K562 (cell line): Measurements from ENCODE around the gene NYAP1. TPM values are rescaled to one million over a fixed set of nuclear protein-coding genes. Genes with fewer than 3 reads are reported as not detected.

Source experiments
- CTBP1 ChIP-seq: fragments of 450-650 bp; IDR thresholded peaks from 2 replicates; pipeline ENCODE4 v1.6.1; 2016; ENCODE audit warnings: borderline replicate concordance
- EP300 ChIP-seq: IDR thresholded peaks from 2 replicates; pipeline ENCODE4 v1.6.1; 2012; ENCODE audit warnings: low read length, improper control_type of control experiment
- EZH2 ChIP-seq: IDR thresholded peaks from 2 replicates; pipeline ENCODE4 v1.6.1; 2012; ENCODE audit warnings: low read depth, mild to moderate bottlenecking, inconsistent platforms, low read length, borderline replicate concordance
- HDAC2 ChIP-seq: fragments of 450-650 bp; IDR thresholded peaks from 2 replicates; pipeline ENCODE4 v1.6.1; 2016; ENCODE audit warnings: mild to moderate bottlenecking
- HNRNPUL1 ChIP-seq: fragments of 200-400 bp; formaldehyde crosslinking; IDR thresholded peaks from 2 replicates; pipeline ENCODE4 v1.6.1; 2017; ENCODE audit warnings: low read length
- JUNB ChIP-seq: fragments of 450-650 bp; formaldehyde crosslinking; conservative IDR thresholded peaks from 2 replicates; pipeline ENCODE4 v1.4.0; 2020; ENCODE audit warnings: mild to moderate bottlenecking
- KDM5B ChIP-seq: fragments of 200-600 bp; sonication (generic); IDR thresholded peaks from 2 replicates; pipeline ENCODE4 v1.6.1; 2012; ENCODE audit warnings: low read depth, mild to moderate bottlenecking, moderate library complexity, low read length, control low read depth, inconsistent platforms; ENCODE audit not compliant: insufficient replicate concordance
- KLF6 ChIP-seq: fragments of 250-450 bp; sonication (Bioruptor Pico); IDR thresholded peaks from 2 replicates; pipeline ENCODE4 v1.4.0; 2020; ENCODE audit warnings: mild to moderate bottlenecking, moderate library complexity, borderline replicate concordance
- LEF1 ChIP-seq: fragments of 450-650 bp; IDR thresholded peaks from 2 replicates; pipeline ENCODE4 v1.6.1; 2016; ENCODE audit warnings: mild to moderate bottlenecking
- MEF2A ChIP-seq: IDR thresholded peaks from 2 replicates; pipeline ENCODE4 v1.6.1; 2011; ENCODE audit warnings: low read depth, mild to moderate bottlenecking, low read length, moderate library complexity; ENCODE audit not compliant: control insufficient read depth
- MEIS2 ChIP-seq: fragments of 450-650 bp; IDR thresholded peaks from 2 replicates; pipeline ENCODE4 v1.6.1; 2014; ENCODE audit warnings: mild to moderate bottlenecking; ENCODE audit not compliant: partially characterized antibody
- MYC ChIP-seq, 2 experiments: fragments of 250-450 bp in 1 of 2; sonication (Bioruptor Pico) in 1 of 2; IDR thresholded peaks; 2 replicates each; pipeline versions ENCODE4 v1.5.1 to v1.6.1; 2012 to 2021; ENCODE audit warnings: low read depth in 2 of 2, borderline replicate concordance in 1 of 2, improper control_type of control experiment in 1 of 2, low read length in 1 of 2, mild to moderate bottlenecking in 1 of 2, moderate library complexity in 1 of 2
- NBN ChIP-seq: fragments of 450-650 bp; IDR thresholded peaks from 2 replicates; pipeline ENCODE4 v1.6.1; 2016; ENCODE audit warnings: low read depth, mild to moderate bottlenecking
- PTRF ChIP-seq: fragments of 450-650 bp; IDR thresholded peaks from 2 replicates; pipeline ENCODE4 v1.6.1; 2016; ENCODE audit warnings: mild to moderate bottlenecking, missing genetic modification characterization, missing compliant biosample characterization
- PURB ChIP-seq: sonication (generic); formaldehyde crosslinking; IDR thresholded peaks from 2 replicates; pipeline ENCODE4 v1.9.0; 2021; ENCODE audit warnings: low read depth, mild to moderate bottlenecking, missing genetic modification reagents
- RCOR1 ChIP-seq, 2 experiments: IDR thresholded peaks; 2 replicates each; pipeline ENCODE4 v1.6.1; 2012; ENCODE audit warnings: low read depth in 2 of 2, low read length in 2 of 2, borderline replicate concordance in 1 of 2, improper control_type of control experiment in 1 of 2
- SMAD4 ChIP-seq: fragments of 250-450 bp; sonication (Bioruptor Pico); conservative IDR thresholded peaks from 2 replicates; pipeline ENCODE4 v1.8.0; 2021; ENCODE audit warnings: inconsistent platforms, mild to moderate bottlenecking, moderate library complexity
- STAT5A ChIP-seq: IDR thresholded peaks from 2 replicates; pipeline ENCODE4 v1.6.1; 2012; ENCODE audit warnings: low read length, inconsistent platforms, borderline replicate concordance
- THRAP3 ChIP-seq: fragments of 450-650 bp; IDR thresholded peaks from 2 replicates; pipeline ENCODE4 v1.6.1; 2016; ENCODE audit warnings: mild to moderate bottlenecking, inconsistent platforms, borderline replicate concordance
- ZNF140 ChIP-seq: fragments of 250-450 bp; sonication (Bioruptor Pico); IDR thresholded peaks from 2 replicates; pipeline ENCODE4 v1.8.0; 2021; ENCODE audit warnings: moderate library complexity, mild to moderate bottlenecking, inconsistent platforms
- polyA plus RNA-seq, 8 experiments: library from polyadenylated mRNA; depleted of rRNA in 4 of 8; stranded (reverse) in 5 of 8; unstranded in 3 of 8; fragments of >200 nt; fragmentation: Nextera tagmentation in 2 of 8; fragmentation: Illumina TruSeq in 1 of 8; extraction: Ambion mirVana in 2 of 8; extraction: Trizol in 1 of 8; gene quantifications; 2 replicates each; pipeline versions ENCODE4 v1.2.1 to v1.2.3, GENCODE V29; 2011 to 2014; ENCODE audit warnings: inconsistent platforms in 1 of 8, missing spikeins in 1 of 8
- total RNA-seq, 7 experiments: library from RNA; depleted of rRNA in 6 of 7; stranded (reverse); fragments of >200 nt in 6 of 7; fragmentation: Illumina TruSeq in 2 of 7; extraction: Trizol in 2 of 7; gene quantifications; 2 replicates each; pipeline versions ENCODE4 v1.2.1 to v1.2.3, GENCODE V29; 2011 to 2021; ENCODE audit warnings: low replicate concordance in 1 of 7
- TF ChIP-seq, protein P1 (sequence below): fragments of 450-650 bp; IDR thresholded peaks from 2 replicates; pipeline ENCODE4 v1.6.1; 2016; ENCODE audit warnings: mild to moderate bottlenecking
- TF ChIP-seq, protein P2 (sequence below): sonication (generic); IDR thresholded peaks from 2 replicates; pipeline ENCODE4 v1.6.1; 2016

The NYAP1 gene
- total and polyA plus RNA-seq, 9 of the 15 experiments (the other 6 are each of a cell fraction or from before 2014, with no cell fraction given) = 0.11 to 0.88 (median 0.22) TPM; not detected in 2

- TF ChIP-seq RCOR1 (IDR thresholded peaks at IDR 0.05; ENCODE audit: borderline replicate concordance in 1 of 2, low read depth in 2 of 2, low read length in 2 of 2) (peak; percentile 84 to 94; a peak in 3 of 4 replicates), EZH2 (no peak), NBN (peak; percentile 92), JUNB (CRISPR knock-in tag) (no peak), HDAC2 (peak; percentile 97), ZNF140 (no peak), KDM5B (no peak), MEIS2 (peak; percentile 52), STAT5A (peak; percentile 77), KLF6 (CRISPR knock-in tag) (no peak), LEF1 (peak; percentile 91), MYC (IDR thresholded peaks at IDR 0.05; ENCODE audit: low read depth, low read length) (0 out of 2 replicates have a peak, but pooled peaks have one; percentile 31), MYC (CRISPR knock-in tag; IDR thresholded peaks at IDR 0.05; ENCODE audit: borderline replicate concordance, low read depth) (no peak), CTBP1 (peak; percentile 95), PURB (CRISPR knock-in tag) (no peak), SMAD4 (CRISPR knock-in tag) (peak; percentile 69), EP300 (peak; percentile 89), HNRNPUL1 (0 out of 2 replicates have a peak, but pooled peaks have one; percentile 42), MEF2A (0 out of 2 replicates have a peak, but pooled peaks have one; percentile 8), PTRF (tag) (no peak), THRAP3 (peak; percentile 31; the same call in 1 of the 2 replicates)
- TF ChIP-seq, protein P1, sequence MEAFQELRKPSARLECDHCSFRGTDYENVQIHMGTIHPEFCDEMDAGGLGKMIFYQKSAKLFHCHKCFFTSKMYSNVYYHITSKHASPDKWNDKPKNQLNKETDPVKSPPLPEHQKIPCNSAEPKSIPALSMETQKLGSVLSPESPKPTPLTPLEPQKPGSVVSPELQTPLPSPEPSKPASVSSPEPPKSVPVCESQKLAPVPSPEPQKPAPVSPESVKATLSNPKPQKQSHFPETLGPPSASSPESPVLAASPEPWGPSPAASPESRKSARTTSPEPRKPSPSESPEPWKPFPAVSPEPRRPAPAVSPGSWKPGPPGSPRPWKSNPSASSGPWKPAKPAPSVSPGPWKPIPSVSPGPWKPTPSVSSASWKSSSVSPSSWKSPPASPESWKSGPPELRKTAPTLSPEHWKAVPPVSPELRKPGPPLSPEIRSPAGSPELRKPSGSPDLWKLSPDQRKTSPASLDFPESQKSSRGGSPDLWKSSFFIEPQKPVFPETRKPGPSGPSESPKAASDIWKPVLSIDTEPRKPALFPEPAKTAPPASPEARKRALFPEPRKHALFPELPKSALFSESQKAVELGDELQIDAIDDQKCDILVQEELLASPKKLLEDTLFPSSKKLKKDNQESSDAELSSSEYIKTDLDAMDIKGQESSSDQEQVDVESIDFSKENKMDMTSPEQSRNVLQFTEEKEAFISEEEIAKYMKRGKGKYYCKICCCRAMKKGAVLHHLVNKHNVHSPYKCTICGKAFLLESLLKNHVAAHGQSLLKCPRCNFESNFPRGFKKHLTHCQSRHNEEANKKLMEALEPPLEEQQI = peak; percentile 91; the same call in 1 of the 2 replicates
- TF ChIP-seq, protein P2, sequence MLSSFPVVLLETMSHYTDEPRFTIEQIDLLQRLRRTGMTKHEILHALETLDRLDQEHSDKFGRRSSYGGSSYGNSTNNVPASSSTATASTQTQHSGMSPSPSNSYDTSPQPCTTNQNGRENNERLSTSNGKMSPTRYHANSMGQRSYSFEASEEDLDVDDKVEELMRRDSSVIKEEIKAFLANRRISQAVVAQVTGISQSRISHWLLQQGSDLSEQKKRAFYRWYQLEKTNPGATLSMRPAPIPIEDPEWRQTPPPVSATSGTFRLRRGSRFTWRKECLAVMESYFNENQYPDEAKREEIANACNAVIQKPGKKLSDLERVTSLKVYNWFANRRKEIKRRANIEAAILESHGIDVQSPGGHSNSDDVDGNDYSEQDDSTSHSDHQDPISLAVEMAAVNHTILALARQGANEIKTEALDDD = peak; percentile 79; the same call in 1 of the 2 replicates
These were observed 26.9 kb downstream of the NYAP1 start (continued) for GRCh38 chr7:100510437-100511239.
